ENCODE results near the gene ATXN1. TPM values are rescaled to one million over a fixed set of nuclear protein-coding genes. Genes with fewer than 3 reads are reported as not detected.

ATXN1 gene
- total RNA-seq, 1 donor from 2014 or later = 15.5 TPM

DNA sequence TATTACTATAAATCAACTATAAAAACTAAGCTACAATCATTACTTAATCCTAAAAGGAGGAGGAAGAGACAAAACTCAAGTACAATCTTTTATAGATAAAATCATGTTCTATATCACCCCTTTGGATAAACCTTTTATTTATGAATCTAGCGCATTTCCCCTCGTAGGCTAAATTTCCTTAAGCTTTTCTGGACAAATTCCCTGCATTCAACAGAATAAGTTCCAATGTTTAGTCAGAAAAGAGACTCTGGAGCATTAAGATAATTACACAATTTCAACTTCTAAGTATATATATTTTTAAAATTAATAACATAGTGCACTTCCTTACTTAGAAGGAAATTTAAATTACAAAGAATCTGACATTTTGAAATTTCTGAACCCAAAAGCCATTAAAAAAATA, 37.9 kb downstream of the ATXN1 start:
- Mint-ChIP-seq H3K4me1 (ENCODE audit: low read depth, unreplicated experiment) (peaks cover 4% of the 10 kb centered on the region), H3K4me3 (ENCODE audit: unreplicated experiment) (no peak overlapping the region), H3K27me3 (ENCODE audit: unreplicated experiment) (no peaks in the 10 kb centered on the region), H3K36me3 (ENCODE audit: unreplicated experiment) (no peaks in the 10 kb centered on the region), H3K27ac (ENCODE audit: unreplicated experiment) (no peak overlapping the region), H3K9me3 (ENCODE audit: unreplicated experiment) (no peaks in the 10 kb centered on the region)
- TF ChIP-seq, protein P1, sequence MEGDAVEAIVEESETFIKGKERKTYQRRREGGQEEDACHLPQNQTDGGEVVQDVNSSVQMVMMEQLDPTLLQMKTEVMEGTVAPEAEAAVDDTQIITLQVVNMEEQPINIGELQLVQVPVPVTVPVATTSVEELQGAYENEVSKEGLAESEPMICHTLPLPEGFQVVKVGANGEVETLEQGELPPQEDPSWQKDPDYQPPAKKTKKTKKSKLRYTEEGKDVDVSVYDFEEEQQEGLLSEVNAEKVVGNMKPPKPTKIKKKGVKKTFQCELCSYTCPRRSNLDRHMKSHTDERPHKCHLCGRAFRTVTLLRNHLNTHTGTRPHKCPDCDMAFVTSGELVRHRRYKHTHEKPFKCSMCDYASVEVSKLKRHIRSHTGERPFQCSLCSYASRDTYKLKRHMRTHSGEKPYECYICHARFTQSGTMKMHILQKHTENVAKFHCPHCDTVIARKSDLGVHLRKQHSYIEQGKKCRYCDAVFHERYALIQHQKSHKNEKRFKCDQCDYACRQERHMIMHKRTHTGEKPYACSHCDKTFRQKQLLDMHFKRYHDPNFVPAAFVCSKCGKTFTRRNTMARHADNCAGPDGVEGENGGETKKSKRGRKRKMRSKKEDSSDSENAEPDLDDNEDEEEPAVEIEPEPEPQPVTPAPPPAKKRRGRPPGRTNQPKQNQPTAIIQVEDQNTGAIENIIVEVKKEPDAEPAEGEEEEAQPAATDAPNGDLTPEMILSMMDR (IDR thresholded peaks at IDR 0.05; ENCODE audit: partially characterized antibody, unreplicated experiment) = no peak
- DNase-seq = no peak

DNA sequence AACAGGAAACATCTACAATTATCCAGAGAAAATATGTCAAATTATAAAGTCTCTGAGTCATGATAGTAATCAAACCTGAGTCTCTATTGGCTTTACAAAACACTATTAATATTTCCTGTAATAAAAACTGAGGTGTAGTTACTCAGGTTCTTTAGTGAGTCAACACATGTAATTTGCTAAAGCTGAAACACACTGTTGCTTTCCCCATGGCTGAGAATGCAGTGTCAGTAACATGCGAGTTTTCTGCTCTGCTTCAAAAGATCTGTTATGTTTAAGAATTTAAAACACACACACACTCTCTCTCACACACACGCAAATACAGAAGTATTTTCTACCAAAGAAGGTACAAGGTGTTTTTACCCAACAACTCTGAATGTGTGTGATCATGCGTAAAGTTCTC, 38.6 kb downstream of the ATXN1 start:
- Mint-ChIP-seq H3K27me3 (ENCODE audit: unreplicated experiment) (no peaks in the 10 kb centered on the region), H3K27ac (ENCODE audit: unreplicated experiment) (no peak overlapping the region), H3K4me3 (ENCODE audit: unreplicated experiment) (no peak overlapping the region), H3K4me1 (ENCODE audit: low read depth, unreplicated experiment) (peaks cover 4% of the 10 kb centered on the region), H3K36me3 (ENCODE audit: unreplicated experiment) (no peaks in the 10 kb centered on the region), H3K9me3 (ENCODE audit: unreplicated experiment) (no peaks in the 10 kb centered on the region)
- TF ChIP-seq, protein P1 (IDR thresholded peaks at IDR 0.05; ENCODE audit: partially characterized antibody, unreplicated experiment) = no peak
- no peak for DNase-seq

DNA sequence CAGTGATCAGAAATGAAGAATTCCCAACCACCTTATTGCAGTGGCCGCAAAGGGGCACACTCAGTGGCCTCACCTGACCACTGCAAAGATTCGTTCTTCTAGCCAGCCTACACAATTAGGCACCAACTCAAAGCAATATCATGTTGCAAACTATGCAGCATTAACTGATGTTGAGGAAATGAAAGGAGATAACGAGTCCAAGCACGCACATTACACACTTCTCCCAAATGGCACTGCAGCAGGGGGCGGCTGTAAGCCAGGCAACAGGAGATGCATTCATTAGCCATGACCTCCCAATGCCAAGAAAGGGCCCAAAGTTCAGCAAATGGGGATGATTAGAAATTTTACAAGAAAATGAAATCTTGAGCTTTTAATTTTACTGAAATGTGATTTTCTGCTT, 39.3 kb downstream of the ATXN1 start:
- no peak overlapping the region for H3K27ac Mint-ChIP-seq (ENCODE audit: unreplicated experiment)
- H3K4me1 Mint-ChIP-seq (ENCODE audit: low read depth, unreplicated experiment) = peaks cover 4% of the 10 kb centered on the region
- no peaks in the 10 kb centered on the region for H3K27me3 Mint-ChIP-seq (ENCODE audit: unreplicated experiment)
- TF ChIP-seq, protein P1 (IDR thresholded peaks at IDR 0.05; ENCODE audit: partially characterized antibody, unreplicated experiment) = no peak
- no peaks in the 10 kb centered on the region for H3K9me3 Mint-ChIP-seq (ENCODE audit: unreplicated experiment)
- H3K36me3 Mint-ChIP-seq (ENCODE audit: unreplicated experiment) = no peaks in the 10 kb centered on the region
- H3K4me3 Mint-ChIP-seq (ENCODE audit: unreplicated experiment) = no peak overlapping the region
- no peak for DNase-seq

DNA sequence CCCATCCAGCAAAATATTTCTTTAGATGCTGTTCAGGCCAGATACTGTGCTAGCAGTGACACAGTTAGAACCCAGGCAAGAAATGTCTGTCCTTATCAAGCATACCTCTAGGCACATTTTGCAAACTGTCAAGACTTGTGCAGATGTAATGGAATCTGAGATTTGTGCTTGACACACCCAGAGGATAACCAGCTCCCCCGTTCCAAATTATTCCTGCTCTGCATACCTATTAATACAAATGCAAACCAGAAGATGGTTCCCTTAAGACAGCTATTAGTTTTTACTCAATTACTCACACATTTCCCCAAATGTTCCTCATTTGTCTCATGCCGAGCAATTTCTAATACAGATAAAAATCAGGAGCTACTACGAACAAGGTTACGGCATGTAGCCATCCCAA, 40.4 kb downstream of the ATXN1 start:
- TF ChIP-seq, protein P1 (IDR thresholded peaks at IDR 0.05; ENCODE audit: partially characterized antibody, unreplicated experiment) = no peak
- Mint-ChIP-seq H3K9me3 (ENCODE audit: unreplicated experiment) (no peaks in the 10 kb centered on the region), H3K36me3 (ENCODE audit: unreplicated experiment) (no peaks in the 10 kb centered on the region)

DNA sequence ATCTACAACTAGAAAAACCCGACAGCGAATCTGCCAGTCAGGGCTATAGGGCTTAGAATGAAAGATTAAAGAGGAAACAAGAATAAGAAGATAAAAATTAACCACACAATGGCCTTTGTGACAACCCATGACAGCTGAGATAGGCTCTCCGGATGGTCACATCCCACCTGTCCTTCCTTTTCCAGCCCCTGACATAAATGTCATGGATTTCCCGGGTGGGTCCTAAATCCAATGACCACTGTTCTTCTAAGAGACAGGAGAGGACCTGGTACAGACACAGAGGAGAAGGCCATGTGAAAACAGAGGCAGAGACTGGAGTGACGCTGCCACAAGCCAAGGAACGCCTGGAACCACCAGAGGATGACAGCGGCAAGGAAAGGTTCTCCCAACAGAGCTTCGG, 41.8 kb downstream of the ATXN1 start:
- H3K4me3 Mint-ChIP-seq (ENCODE audit: unreplicated experiment) = no peak overlapping the region
- DNase-seq = no peak
- H3K36me3 Mint-ChIP-seq (ENCODE audit: unreplicated experiment) = no peaks in the 10 kb centered on the region
- H3K27ac Mint-ChIP-seq (ENCODE audit: unreplicated experiment) = no peak overlapping the region
- H3K4me1 Mint-ChIP-seq (ENCODE audit: low read depth, unreplicated experiment) = peaks cover 2% of the 10 kb centered on the region
- no peaks in the 10 kb centered on the region for H3K9me3 Mint-ChIP-seq (ENCODE audit: unreplicated experiment)
- no peaks in the 10 kb centered on the region for H3K27me3 Mint-ChIP-seq (ENCODE audit: unreplicated experiment)
- TF ChIP-seq, protein P1 (IDR thresholded peaks at IDR 0.05; ENCODE audit: partially characterized antibody, unreplicated experiment) = no peak

More for the DNA sequence above, 40.4 kb downstream of the ATXN1 start:
- Mint-ChIP-seq H3K4me1 (ENCODE audit: low read depth, unreplicated experiment) (peaks cover 4% of the 10 kb centered on the region), H3K27ac (ENCODE audit: unreplicated experiment) (no peak overlapping the region), H3K27me3 (ENCODE audit: unreplicated experiment) (no peaks in the 10 kb centered on the region), H3K4me3 (ENCODE audit: unreplicated experiment) (no peak overlapping the region)
- DNase-seq = no peak
